ENCODE results near the gene AVPR2. TPM values are rescaled to one million over a fixed set of nuclear protein-coding genes. Genes with fewer than 3 reads are reported as not detected.

The AVPR2 gene
- total RNA-seq, 4 donors from 2014 or later = 0.19 to 1.3 (median 0.29) TPM

DNA sequence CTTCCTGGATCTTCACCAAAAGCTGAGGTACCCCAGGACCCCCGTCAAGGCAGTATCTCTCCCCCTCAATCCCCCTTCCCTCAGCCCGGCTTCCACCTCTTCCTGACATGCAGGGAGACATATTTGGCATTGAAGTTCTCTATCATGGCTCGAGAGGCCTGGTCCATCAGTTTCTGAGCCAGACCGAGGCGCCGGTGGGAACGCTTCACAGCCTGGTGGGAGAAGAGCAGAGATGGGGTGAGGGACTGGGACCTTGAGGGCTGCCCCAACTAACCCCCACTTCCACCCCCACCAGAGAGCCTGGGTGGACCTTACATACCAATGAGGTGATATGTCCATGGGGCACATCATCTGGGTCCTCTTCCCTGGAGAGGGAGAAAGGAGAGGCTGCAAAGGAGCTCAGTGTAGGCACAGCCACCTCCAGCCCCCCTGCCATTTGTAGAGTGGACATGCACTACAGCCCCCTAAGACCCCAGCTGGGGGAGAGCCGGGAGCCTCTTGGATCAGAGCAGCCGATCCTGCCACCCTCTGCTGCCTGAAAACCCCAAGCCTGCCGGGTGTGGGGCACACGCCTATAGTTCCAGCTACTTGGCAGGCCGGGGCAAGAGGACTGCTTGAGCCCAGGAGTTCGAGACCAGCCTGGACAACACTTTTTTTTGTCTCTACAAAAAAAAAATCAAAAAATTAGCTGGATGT lies 27.9 kb downstream of the AVPR2 start:
- Histone ChIP-seq H3K4me1 (peaks cover 11 to 47% (median 19%) of the 10 kb centered on the region in 3 donors), H3K36me3 (peaks cover 0 to 37% (median 0%) of the 10 kb centered on the region in 3 donors), H3K27me3 (no peaks in the 10 kb centered on the region), H3K4me3 (no peak overlapping the region), H3K27ac (no peak overlapping the region), H3K9me3 (no peaks in the 10 kb centered on the region)
- DNase-seq = no peak
- intact Hi-C loops (cut with DNase I) = no loop called here
- TF ChIP-seq, protein P1, sequence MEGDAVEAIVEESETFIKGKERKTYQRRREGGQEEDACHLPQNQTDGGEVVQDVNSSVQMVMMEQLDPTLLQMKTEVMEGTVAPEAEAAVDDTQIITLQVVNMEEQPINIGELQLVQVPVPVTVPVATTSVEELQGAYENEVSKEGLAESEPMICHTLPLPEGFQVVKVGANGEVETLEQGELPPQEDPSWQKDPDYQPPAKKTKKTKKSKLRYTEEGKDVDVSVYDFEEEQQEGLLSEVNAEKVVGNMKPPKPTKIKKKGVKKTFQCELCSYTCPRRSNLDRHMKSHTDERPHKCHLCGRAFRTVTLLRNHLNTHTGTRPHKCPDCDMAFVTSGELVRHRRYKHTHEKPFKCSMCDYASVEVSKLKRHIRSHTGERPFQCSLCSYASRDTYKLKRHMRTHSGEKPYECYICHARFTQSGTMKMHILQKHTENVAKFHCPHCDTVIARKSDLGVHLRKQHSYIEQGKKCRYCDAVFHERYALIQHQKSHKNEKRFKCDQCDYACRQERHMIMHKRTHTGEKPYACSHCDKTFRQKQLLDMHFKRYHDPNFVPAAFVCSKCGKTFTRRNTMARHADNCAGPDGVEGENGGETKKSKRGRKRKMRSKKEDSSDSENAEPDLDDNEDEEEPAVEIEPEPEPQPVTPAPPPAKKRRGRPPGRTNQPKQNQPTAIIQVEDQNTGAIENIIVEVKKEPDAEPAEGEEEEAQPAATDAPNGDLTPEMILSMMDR (IDR thresholded peaks at IDR 0.05) = no peak
- no peak for TF ChIP-seq POLR2A (IDR thresholded peaks at IDR 0.05)
- WGBS, 2 donors = 86 to 100% methylated on average over 2 to 3 of the region's 13 CpGs

DNA sequence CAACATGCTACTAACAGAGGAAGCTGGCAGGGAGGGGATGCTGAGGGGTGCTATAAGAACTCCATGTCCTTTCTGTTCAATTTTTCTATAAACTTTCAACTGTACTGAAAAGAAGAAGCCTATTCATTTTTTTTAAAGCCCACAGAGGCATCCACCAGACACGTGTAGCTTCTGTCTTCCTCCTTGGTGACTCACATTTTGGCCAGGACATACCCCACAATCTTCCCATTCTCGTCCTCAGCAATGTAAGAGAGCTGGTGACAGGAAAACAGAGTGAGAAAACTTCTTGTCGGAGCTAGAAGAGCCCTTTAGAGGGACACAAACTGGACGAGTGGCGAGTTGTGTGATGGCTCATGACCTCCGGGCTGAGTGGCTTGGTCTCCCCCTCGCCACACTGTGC lies 29.3 kb downstream of the AVPR2 start:
- H3K36me3 ChIP-seq = peaks cover 0 to 37% (median 0%) of the 10 kb centered on the region in 3 donors
- peaks cover 2 to 40% (median 14%) of the 10 kb centered on the region in 3 donors for H3K4me1 ChIP-seq
- no peaks in the 10 kb centered on the region for H3K9me3 ChIP-seq
- intact Hi-C loops (cut with DNase I) = no loop called here
- no peaks in the 10 kb centered on the region for H3K27me3 ChIP-seq
- DNase-seq = no peak
- no peak for TF ChIP-seq POLR2A (IDR thresholded peaks at IDR 0.05)
- TF ChIP-seq, protein P1 (IDR thresholded peaks at IDR 0.05) = no peak
- peak overlapping the region; percentile 62 to 78 (median 70) for H3K4me3 ChIP-seq
- H3K27ac ChIP-seq = peak overlapping the region; percentile 67 to 85 (median 74)
- WGBS, 2 donors = 20 to 51% methylated on average over 3 to 7 of the region's 7 CpGs

DNA sequence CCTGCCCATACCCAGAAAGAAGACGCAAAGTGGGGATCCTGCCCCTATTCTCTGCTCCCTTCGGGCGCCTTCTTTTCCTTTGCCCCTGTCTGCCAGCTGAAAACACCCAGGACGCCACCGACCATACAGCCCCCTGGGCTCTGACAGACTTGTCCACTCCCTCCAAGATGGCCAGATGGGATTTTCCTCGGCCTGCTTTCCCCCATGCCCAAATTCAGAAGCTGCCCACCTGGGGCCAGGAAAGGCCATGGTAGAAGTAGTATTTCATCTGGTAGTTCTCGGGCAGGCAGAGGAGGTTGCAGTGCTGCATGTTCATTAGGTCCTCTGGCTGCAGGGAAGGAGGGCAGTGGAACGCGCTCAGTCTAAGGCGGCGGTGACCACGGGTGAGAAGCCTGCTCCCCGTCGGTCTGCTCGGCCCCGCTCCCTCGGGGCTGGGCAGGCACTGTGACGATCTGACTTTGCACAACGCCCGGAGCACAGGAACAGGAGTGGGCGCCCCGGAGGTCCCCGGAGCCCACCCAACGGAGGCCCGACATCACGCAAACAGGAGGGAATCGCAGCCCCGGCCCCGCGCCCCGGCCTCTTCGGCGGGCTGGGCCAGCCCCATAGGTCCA lies 29.8 kb downstream of the AVPR2 start:
- Histone ChIP-seq H3K9me3 (no peaks in the 10 kb centered on the region), H3K27me3 (no peaks in the 10 kb centered on the region), H3K36me3 (peaks cover 0 to 37% (median 0%) of the 10 kb centered on the region in 3 donors), H3K4me1 (peaks cover 0 to 35% (median 9%) of the 10 kb centered on the region in 3 donors), H3K27ac (peak overlapping the region; percentile 67 to 85 (median 74)), H3K4me3 (peak overlapping the region; percentile 62 to 78 (median 70))
- no peak for DNase-seq
- TF ChIP-seq POLR2A (IDR thresholded peaks at IDR 0.05) = no peak
- TF ChIP-seq, protein P1 (IDR thresholded peaks at IDR 0.05) = no peak
- intact Hi-C loops (cut with DNase I) = no loop called here
- WGBS, 2 donors = 40% methylated on average over 5 of the region's 33 CpGs; no CpG with 5 or more reads in 1 of the 2 donors

DNA sequence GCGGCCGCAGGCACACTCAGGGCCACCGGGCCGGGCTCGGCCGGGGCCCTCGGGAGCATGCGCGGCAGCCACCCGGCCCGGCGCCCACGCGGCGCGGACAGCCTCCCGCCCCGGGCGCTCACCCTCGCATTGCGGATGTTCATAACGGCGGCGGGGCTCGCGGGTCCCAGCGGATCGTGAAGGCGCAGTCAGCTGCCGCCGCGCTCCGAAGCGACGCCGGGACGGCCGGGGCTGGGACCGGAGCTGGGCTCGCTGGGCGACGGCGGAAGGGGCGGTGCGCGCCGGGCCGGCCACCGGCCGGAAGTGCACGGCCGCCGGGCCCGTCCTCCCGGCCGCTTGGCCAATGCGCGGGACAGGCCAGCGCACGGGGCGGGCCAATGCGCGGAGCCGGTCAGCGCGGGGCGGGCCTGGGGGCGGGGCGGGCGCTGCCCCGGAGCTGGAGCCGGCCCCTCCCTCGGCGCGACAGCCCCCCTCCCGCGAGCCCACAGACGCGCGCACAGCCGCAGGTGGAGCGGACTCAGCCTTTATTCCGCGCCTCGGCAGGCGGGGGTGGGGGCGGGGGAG lies 30.4 kb downstream of the AVPR2 start, which contains the start of gene NAA10:
TSS of gene NAA10 (minus strand) at position 276 of the 564 bp plus-strand sequence. CDS start at position 143, 133 bp downstream.
- no CpG with 5 or more reads among the region's 87 CpGs for WGBS, 2 donors
- intact Hi-C loops (cut with DNase I) = no loop called here
- Histone ChIP-seq H3K9me3 (no peaks in the 10 kb centered on the region), H3K27ac (peak within 1 kb of the TSS; percentile 67 to 85 (median 74)), H3K4me1 (peaks cover 0 to 29% (median 8%) of the 10 kb centered on the region in 3 donors), H3K4me3 (peak within 1 kb of the TSS; percentile 62 to 78 (median 70)), H3K27me3 (no peaks in the 10 kb centered on the region), H3K36me3 (peaks cover 0 to 33% (median 0%) of the 10 kb centered on the region in 3 donors)
- TF ChIP-seq, protein P1 (IDR thresholded peaks at IDR 0.05) = no peak
- TF ChIP-seq POLR2A (IDR thresholded peaks at IDR 0.05) = peak in 1 of 4 donors; percentile 48
- no peak for DNase-seq
